ENCODE results near the gene KRT76. TPM values are rescaled to one million over a fixed set of nuclear protein-coding genes. Genes with fewer than 3 reads are reported as not detected.

KRT76 gene
- total RNA-seq, 1 experiment from 2014 or later = not detected

DNA sequence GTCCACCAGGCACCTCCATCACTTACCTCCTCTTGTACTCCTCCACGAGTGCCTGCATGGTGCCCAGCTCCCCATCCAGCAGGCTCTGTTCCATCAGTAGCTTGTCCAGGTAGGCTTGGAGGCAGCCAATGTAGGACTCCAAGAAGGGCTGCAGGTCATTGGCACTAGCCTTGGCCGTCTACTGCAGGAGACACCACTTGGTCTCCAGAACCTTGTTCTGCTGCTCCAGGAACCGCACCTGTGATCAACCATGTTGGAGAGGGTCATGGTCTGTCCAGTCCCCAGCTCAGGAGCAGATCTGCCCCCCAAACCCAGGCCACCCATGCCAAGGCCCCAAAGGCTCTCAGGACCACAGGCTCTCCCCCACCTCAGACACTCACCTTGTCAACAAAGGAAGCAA is 23.9 kb downstream of the KRT76 start:
- no peak overlapping the region for H3K56ac ChIP-seq (ENCODE audit: insufficient read length, low read depth, low read length)
- no peak overlapping the region for H2BK12ac ChIP-seq (ENCODE audit: insufficient read length, low read depth, low read length)
- Mint-ChIP-seq H3K4me3 (no peak overlapping the region; a peak in 1 of 5 replicates), H3K27me3 (ENCODE audit: low read depth) (peaks cover 47% of the 10 kb centered on the region), H3K9me3 (no peaks in the 10 kb centered on the region), H3K27ac (no peak overlapping the region), H3K36me3 (ENCODE audit: insufficient read depth in 1 of 3, low read depth in 3 of 3) (no peaks in the 10 kb centered on the region), H3K4me1 (no peaks in the 10 kb centered on the region)
- H3K9ac ChIP-seq (ENCODE audit: extremely low read depth, insufficient read length, low read length) = no peak overlapping the region
- H3K23me2 ChIP-seq (ENCODE audit: insufficient read length, low read depth, low read length, poor library complexity, severe bottlenecking) = no peaks in the 10 kb centered on the region
- DNase-seq = no peak
- H2AFZ ChIP-seq (ENCODE audit: low read length) = no peak overlapping the region
- H4K8ac ChIP-seq (replicated peaks; ENCODE audit: insufficient read length, low read depth, low read length) = no peak overlapping the region
- H3K18ac ChIP-seq (ENCODE audit: insufficient read length, low read depth, low read length) = no peak overlapping the region
- no peak overlapping the region for H2BK15ac ChIP-seq (ENCODE audit: low read depth, low read length)
- WGBS (ENCODE audit: extremely low coverage, insufficient read length, low lambda C conversion rate) = no CpG with 5 or more reads among the region's 3 CpGs
- no peak overlapping the region for H4K91ac ChIP-seq (ENCODE audit: insufficient read length, low read depth, low read length)
- H3T11ph ChIP-seq (ENCODE audit: low read length) = no peak overlapping the region
- no peaks in the 10 kb centered on the region for H3K9me3 ChIP-seq (ENCODE audit: control insufficient read depth, low read depth, low read length)
- TF ChIP-seq, protein P1, sequence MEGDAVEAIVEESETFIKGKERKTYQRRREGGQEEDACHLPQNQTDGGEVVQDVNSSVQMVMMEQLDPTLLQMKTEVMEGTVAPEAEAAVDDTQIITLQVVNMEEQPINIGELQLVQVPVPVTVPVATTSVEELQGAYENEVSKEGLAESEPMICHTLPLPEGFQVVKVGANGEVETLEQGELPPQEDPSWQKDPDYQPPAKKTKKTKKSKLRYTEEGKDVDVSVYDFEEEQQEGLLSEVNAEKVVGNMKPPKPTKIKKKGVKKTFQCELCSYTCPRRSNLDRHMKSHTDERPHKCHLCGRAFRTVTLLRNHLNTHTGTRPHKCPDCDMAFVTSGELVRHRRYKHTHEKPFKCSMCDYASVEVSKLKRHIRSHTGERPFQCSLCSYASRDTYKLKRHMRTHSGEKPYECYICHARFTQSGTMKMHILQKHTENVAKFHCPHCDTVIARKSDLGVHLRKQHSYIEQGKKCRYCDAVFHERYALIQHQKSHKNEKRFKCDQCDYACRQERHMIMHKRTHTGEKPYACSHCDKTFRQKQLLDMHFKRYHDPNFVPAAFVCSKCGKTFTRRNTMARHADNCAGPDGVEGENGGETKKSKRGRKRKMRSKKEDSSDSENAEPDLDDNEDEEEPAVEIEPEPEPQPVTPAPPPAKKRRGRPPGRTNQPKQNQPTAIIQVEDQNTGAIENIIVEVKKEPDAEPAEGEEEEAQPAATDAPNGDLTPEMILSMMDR (conservative IDR thresholded peaks at IDR 0.05) = no peak
- H3K23ac ChIP-seq (ENCODE audit: insufficient read length, low read depth, low read length) = no peak overlapping the region
- H3K79me2 ChIP-seq (ENCODE audit: insufficient read depth, low read length) = no peaks in the 10 kb centered on the region
- no peaks in the 10 kb centered on the region for H3K4me1 ChIP-seq (ENCODE audit: insufficient read depth, low read length)
- H3K4ac ChIP-seq (ENCODE audit: low read depth, low read length) = no peak overlapping the region
- H2BK20ac ChIP-seq (ENCODE audit: low read depth, low read length, poor library complexity, severe bottlenecking) = no peak overlapping the region
- H3K4me2 ChIP-seq (ENCODE audit: insufficient read depth, insufficient read length, low read length) = no peak overlapping the region
- no peak overlapping the region for H4K5ac ChIP-seq (ENCODE audit: insufficient read length, low read depth, low read length)
- H3K79me1 ChIP-seq (ENCODE audit: insufficient read depth, low read depth, low read length, poor library complexity, severe bottlenecking) = no peaks in the 10 kb centered on the region
- H2BK5ac ChIP-seq (ENCODE audit: insufficient read length, low read length) = no peak overlapping the region
- H4K20me1 ChIP-seq (ENCODE audit: control insufficient read depth, insufficient read depth, insufficient read length) = no peaks in the 10 kb centered on the region
- no peak overlapping the region for H2AK5ac ChIP-seq (ENCODE audit: insufficient read length, low read length)
- H3K27me3 ChIP-seq (ENCODE audit: insufficient read depth, low read length) = no peaks in the 10 kb centered on the region
- H3K14ac ChIP-seq (ENCODE audit: insufficient read depth, low read length) = no peak overlapping the region; the same call in 1 of the 2 replicates
- no peak overlapping the region for H2BK120ac ChIP-seq (ENCODE audit: low read depth, low read length, poor library complexity, severe bottlenecking)
- H3K27ac ChIP-seq (ENCODE audit: insufficient read length, low read depth, low read length) = no peak overlapping the region

All from H9 (cell line).